Uterus (tissue), 2 donors: ENCODE measurements around the gene CPT1A.

Experiments used
- POLR2A ChIP-seq, 2 donors: fragments of 450-650 bp; IDR thresholded peaks; one replicate each; pipeline ENCODE4 v1.6.1; 2016; ENCODE audit warnings: antibody characterized with exemption in 2 of 2, mild to moderate bottlenecking in 1 of 2, moderate library complexity in 1 of 2
- TF ChIP-seq, protein P1 (sequence below), 4 experiments: fragments of 200-600 bp in 2 of 4; fragments of 450-650 bp in 2 of 4; sonication (generic) in 2 of 4; IDR thresholded peaks; one replicate each; pipeline ENCODE4 v1.5.1; 2016 to 2019; ENCODE audit warnings: antibody characterized with exemption in 4 of 4, mild to moderate bottlenecking in 2 of 4, moderate library complexity in 1 of 4

DNA sequence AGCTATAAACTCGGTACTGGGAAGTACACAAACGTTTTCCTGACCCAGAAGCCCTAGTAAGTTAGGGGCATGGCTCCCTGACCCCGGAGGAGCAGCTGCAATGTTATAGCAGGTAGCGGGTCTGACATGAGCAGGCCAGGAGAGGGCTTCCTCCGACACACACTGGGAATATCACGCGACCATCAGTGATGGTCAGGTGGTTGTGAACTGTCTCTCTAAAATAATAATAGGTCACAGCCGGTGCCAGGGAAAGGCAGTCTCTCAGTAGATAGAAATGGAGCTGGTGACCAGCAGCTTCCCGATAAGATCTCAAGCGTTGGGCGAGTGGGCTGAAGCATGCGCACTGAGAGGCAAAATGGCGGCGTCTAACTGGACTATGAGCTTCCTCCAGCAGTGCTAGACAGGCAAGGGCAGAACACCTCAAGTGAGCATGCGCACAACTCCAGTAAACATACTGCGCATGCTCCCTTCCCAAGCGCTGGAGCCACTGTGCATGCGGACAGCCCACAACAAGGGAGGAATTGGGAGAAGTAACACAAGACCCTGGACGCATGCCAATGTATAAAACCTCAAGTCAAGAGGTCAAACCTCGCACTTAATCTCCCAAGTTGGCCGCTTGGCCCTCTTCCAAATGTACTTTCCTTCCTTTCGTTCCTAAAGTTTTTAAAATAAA, 68.1 kb downstream of the CPT1A start:
- TF ChIP-seq, protein P1, sequence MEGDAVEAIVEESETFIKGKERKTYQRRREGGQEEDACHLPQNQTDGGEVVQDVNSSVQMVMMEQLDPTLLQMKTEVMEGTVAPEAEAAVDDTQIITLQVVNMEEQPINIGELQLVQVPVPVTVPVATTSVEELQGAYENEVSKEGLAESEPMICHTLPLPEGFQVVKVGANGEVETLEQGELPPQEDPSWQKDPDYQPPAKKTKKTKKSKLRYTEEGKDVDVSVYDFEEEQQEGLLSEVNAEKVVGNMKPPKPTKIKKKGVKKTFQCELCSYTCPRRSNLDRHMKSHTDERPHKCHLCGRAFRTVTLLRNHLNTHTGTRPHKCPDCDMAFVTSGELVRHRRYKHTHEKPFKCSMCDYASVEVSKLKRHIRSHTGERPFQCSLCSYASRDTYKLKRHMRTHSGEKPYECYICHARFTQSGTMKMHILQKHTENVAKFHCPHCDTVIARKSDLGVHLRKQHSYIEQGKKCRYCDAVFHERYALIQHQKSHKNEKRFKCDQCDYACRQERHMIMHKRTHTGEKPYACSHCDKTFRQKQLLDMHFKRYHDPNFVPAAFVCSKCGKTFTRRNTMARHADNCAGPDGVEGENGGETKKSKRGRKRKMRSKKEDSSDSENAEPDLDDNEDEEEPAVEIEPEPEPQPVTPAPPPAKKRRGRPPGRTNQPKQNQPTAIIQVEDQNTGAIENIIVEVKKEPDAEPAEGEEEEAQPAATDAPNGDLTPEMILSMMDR (IDR thresholded peaks at IDR 0.05): no peak
- no peak for TF ChIP-seq POLR2A (IDR thresholded peaks at IDR 0.05)
